NOMO-1 treated with DMSO at 0.1 percent for 48 hours (cell line): ENCODE results near the gene IRAK1.

Experiments
- DNase-seq: peaks from one replicate; lab custom pipeline; 2025; ENCODE audit not compliant: unreplicated experiment; lab: John Stamatoyannopoulos, UW

Gene IRAK1

DNA sequence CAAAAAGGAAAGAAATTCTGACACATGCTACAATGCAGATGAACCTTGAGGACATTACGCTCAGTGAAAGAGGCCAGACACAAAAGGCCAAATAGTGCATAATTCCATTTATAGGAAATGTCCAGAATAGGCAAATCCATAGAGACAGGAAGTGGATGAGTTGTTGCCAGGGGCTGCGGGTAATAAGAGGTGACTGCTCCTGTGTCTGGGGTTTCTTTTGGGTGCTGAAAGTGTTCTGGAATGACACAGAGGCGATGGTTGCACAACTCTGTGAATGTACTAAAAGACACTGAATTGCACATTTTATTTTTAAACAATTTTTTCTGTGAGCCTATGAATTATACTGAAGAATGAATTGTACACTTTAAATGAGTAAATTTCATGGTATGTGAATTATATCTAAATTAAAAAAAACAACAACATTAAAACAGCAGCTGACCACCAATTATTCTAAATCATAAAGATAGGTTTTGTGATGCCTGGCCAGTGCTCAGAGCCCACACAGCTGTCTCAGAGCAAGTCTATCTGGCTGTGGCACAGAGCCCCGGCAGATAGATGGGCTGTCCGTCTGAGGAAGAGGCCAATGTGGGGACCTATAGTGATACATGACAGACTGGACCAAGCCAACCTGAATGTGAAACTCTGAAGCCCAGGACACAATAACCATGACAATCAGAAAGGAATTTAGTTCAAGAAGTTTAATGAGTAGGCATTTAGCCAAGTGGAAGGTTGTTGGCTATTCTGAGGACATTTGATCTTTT lies 23.5 kb upstream of the IRAK1 start:
- no peak for DNase-seq

DNA sequence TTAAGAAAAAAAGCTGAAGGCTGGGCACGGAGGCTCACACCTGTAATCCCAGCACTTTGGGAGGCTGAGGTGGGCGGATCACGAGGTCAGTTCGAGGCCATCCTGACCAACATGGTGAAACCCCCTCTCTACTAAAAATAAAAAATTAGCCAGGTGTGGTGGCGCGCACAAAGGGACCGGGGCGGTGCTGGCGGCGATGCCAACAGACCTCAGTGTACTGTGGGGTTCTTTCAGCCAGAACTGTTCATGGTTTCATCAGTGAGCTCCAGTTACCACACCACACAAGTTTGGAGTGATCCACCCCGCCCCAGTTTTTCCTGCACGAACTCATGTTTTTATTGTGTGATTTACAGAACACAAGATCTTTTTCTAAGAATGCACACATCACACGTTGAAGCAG lies 21.2 kb upstream of the IRAK1 start:
- no peak for DNase-seq

GRCh38 chrX:154040307-154040756 lies 20.6 kb upstream of the IRAK1 start:
- peak; percentile 75 for DNase-seq

DNA sequence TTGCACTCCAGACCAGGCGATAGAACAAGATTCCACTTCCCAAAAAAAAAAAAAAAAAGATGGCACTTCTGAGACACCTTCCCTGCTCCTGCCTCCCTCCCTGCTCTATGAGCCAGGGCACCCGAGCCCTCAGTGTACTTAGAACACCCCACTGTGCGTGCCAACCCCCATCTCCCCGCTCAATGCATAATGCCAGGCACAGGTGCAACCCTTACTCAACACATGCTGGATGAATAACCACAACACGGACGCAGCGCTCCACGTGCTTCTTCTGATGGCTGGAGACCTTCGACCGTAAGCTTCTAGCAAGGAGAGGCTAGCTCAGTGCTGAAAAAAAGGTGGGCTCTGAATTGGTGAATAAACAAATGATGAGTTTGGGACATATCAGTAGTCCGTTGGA lies 19.9 kb upstream of the IRAK1 start:
- DNase-seq, result no peak

GRCh38 chrX:154038656-154039055 lies 19.0 kb upstream of the IRAK1 start:
- no peak for DNase-seq

- DNase-seq, result no peak
Observed at GRCh38 chrX:154037754-154038153, 18.1 kb upstream of the IRAK1 start.

GRCh38 chrX:154036513-154036912 lies 16.8 kb upstream of the IRAK1 start:
- DNase-seq, result no peak

- no peak for DNase-seq
Observed at GRCh38 chrX:154033848-154034247, 14.1 kb upstream of the IRAK1 start.

DNA sequence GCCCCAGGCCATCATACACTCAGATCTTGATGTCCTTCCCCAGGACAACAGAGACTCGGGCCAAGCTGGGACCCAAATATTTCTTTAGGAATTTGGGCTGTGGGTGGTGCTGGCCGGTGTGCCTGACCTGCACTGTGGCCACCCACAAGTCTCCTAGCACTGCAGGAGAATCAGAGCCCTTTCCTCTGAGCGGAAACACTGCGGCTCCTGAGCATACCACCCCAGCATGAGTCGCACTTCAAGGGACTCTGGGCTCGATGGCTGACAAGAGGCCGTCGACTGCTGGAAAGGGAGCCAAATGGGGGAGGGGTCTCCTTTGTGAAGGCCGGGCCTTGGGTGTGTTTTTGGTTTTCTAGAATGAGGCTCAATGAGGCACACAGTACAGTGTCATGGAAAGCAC lies 13.0 kb upstream of the IRAK1 start:
- DNase-seq, result no peak

DNA sequence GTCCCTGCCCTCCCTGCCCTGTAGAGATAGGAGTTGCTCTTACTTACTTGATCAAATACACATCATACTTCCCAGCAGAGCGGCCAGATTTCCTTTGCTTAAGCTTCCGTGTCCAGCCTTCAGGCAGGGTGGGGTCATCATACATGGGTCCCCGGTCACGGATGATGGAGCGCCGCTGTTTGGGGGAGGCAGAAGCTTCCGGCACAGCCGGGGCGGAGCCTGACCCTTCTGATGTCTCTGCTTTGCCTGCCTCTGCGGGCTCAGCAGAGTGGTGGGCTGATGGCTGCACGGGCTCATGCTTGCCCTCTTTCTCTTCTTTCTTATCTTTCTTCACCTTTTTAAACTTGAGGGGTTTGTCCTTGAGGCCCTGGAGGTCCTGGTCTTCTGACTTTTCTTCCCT lies 12.5 kb upstream of the IRAK1 start:
- DNase-seq, result no peak

- no peak for DNase-seq
Observed at GRCh38 chrX:154030715-154031305, 11.1 kb upstream of the IRAK1 start.

- no peak for DNase-seq
Observed at GRCh38 chrX:154030266-154030665, 10.6 kb upstream of the IRAK1 start.

DNA sequence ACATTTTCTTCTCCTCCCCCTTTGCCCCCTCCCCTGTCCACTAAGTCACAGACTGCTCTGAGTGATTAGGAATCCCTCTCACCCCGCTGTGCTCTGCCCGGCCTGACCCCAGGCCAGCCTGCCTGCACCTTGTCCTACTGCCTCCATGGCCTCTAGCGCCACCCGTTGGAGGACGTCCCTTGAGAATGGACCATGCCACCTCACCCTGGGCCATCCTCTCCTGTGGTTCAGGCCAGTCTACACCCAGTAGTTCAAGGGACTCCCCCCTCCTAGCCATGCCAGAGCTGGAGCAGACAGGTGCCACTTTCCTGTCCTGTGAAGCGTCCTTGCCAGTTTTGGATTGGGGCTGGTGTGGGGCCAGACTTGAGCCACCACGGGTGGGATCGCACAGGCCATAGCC lies 9.7 kb upstream of the IRAK1 start:
- no peak for DNase-seq

DNA sequence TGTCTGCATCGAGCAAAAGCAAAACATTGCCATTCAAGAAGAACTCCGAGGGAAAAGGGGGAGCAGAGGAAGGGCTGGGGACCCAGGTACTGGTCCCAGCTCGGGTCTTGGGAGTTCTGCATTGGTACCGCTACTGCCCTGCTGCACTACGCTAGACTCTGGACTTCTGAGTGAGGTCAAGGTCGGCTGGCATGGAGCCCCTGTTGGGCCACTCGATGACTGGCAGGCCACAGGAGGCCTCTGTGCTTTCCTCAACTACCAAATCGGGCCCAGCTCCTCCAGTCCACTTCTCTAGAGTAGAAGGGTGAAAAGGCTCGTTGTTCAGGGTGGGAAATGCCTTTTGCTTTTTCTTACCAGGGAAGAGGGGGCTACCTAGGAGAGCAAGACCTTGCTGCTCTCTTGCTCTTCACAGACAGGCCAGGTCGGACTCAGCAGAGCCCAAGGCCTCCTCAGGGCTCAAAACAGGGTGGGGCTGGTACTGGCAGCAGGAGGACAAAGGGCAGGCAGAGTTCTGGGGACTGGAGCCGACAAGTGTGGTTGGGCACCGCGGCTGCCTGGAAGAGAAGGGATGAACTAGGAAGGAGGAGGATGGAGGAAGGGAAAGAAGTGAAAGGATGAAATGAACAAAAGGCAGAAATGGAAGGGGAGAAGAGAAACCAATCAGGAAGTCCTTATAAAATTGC lies 8.9 kb upstream of the IRAK1 start:
- DNase-seq, result no peak

- DNase-seq, result no peak
Observed at GRCh38 chrX:154027986-154028385, 8.3 kb upstream of the IRAK1 start.

DNA sequence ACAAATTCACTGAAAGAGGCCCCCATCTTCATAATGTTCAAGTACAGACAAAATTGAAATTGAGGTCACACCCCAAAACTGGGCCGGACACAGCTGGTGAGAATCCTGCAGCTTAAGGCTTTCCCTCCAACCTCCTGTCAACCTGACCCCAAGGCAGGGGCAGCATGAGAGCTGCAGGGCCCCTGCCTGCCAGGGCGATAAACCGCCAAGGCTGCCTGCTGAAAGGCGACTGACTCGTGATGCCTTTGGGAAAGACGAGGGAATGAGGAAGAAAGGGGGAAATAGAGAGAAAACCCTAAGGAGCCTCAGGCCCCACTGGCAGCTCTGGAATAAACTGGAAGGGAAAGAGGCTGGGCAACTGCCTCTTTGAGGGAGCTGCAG lies 7.3 kb upstream of the IRAK1 start:
- no peak for DNase-seq

- DNase-seq, result no peak
Observed at GRCh38 chrX:154026136-154027021, 6.7 kb upstream of the IRAK1 start.

DNA sequence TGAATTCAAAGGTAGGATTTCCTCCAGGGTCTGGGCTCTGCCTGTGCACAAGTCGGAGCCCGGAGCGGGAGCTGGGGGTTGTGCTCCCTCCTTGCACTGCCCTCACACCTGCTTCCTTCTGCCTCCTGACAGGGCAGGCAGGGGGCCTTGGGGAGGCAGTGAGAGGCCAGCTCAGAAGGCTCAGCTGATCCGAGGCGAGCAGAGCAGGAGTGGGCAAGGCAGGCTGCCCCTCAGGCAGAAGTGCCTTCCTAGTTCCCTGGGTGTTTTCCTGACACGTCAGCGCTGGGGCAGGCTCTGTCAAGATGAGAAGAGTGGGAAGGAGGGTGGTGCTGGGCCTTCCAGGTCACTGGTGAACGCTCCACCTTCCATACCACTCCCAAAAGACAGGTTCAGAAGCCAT lies 5.5 kb upstream of the IRAK1 start:
- no peak for DNase-seq

- DNase-seq, result no peak
Observed at GRCh38 chrX:154024271-154024670, 4.6 kb upstream of the IRAK1 start.

- DNase-seq, result no peak
Observed at GRCh38 chrX:154023276-154024000, 3.7 kb upstream of the IRAK1 start.

DNA sequence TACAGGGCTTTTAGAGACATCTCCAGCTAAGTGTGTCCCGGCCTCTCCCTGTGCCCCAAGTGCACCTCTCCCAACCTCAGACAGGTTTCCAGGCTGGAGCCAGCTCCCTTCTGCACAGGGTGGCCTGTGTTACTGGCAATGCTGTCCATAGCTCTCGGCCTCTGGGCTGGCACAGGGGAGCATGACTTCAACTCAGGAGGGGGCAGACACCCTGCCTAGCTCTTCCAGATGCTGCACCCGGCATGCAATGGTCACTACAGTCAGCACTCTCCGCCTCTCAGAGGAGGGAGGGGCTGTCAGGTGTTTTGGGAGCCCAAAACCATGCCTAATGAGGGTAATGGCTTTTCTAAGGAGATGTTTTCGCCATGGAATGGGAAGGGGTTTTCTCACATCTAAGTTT lies 2.4 kb upstream of the IRAK1 start:
- DNase-seq, result no peak
